Endothelial cell of umbilical vein (primary cell): ENCODE results near the gene MTG1. TPM values are rescaled to one million over a fixed set of nuclear protein-coding genes. Genes with fewer than 3 reads are reported as not detected.

Experiments
- BruUV-seq: library from RNA; stranded (reverse); fragments of 400-500 nt; replicated peaks from 2 replicates; lab custom pipeline; 2021; lab: Mats Ljungman, UMichigan
- CTCF ChIA-PET: fragments of 300-600, 350-600 bp; sonication (Branson Sonifier 250); formaldehyde crosslinking; loops from one replicate; lab custom pipeline; 2021; ENCODE audit warnings: antibody characterized with exemption, inconsistent platforms; lab: Charles Lee
- POLR2A ChIA-PET: fragments of 300-600, 350-600 bp; sonication (Branson Sonifier 250); formaldehyde crosslinking; loops from one replicate; lab custom pipeline; 2021; ENCODE audit warnings: antibody characterized with exemption, inconsistent platforms; lab: Charles Lee
- DNase-seq: peaks from one replicate; pipeline ENCODE4 v3.0.0-alpha.2; 2011; ENCODE audit warnings: low read depth, low spot score
- FAIRE-seq: peaks from 2 replicates; lab custom pipeline; 2011; peaks lifted over from hg19 to GRCh38; lab: Jason Lieb, UNC
- H2AFZ ChIP-seq: 2 replicates; pipeline ENCODE4 v1.6.0; 2012; ENCODE audit warnings: low read depth, low read length, control low read depth, inconsistent platforms
- H3K27ac ChIP-seq: 2 replicates; pipeline ENCODE4 v1.5.1; 2011; ENCODE audit warnings: low read depth, mild to moderate bottlenecking, control low read depth, low read length, moderate library complexity; ENCODE audit not compliant: insufficient read depth
- H3K27me3 ChIP-seq, 2 experiments: 2 replicates each; pipeline versions ENCODE4 v1.6.0 to v1.6.1; 2011; ENCODE audit warnings: low read length in 2 of 2, mixed read lengths in 1 of 2; ENCODE audit not compliant: control insufficient read depth in 2 of 2, insufficient read depth in 2 of 2
- H3K36me3 ChIP-seq, 2 experiments: 2 replicates in 1 of 2; 3 replicates in 1 of 2; pipeline ENCODE4 v1.5.1; 2011; ENCODE audit warnings: low read length in 2 of 2, mild to moderate bottlenecking in 1 of 2, moderate library complexity in 1 of 2; ENCODE audit not compliant: control insufficient read depth in 2 of 2, insufficient read depth in 2 of 2; ENCODE audit errors: extremely low read depth in 1 of 2
- H3K4me1 ChIP-seq: 3 replicates; pipeline ENCODE4 v1.5.1; 2011; ENCODE audit warnings: mild to moderate bottlenecking, low read length; ENCODE audit not compliant: control insufficient read depth, insufficient read depth; ENCODE audit errors: extremely low read depth
- H3K4me2 ChIP-seq: 2 replicates; pipeline ENCODE4 v1.6.1; 2011; ENCODE audit warnings: low read length, control low read depth, mixed read lengths; ENCODE audit not compliant: insufficient read depth
- H3K4me3 ChIP-seq, 3 experiments: fragments of 200-600 bp in 1 of 3; sonication (generic), shearing (Covaris generic) in 1 of 3; replicated peaks in 1 of 3; 2 replicates each; pipeline ENCODE4 v1.5.1; 2011 to 2016; ENCODE audit warnings: control low read depth in 3 of 3, low read length in 3 of 3, mild to moderate bottlenecking in 2 of 3, inconsistent platforms in 1 of 3, low read depth in 1 of 3, moderate library complexity in 1 of 3; ENCODE audit not compliant: insufficient read depth in 1 of 3
- H3K79me2 ChIP-seq: 2 replicates; pipeline ENCODE4 v1.6.0; 2012; ENCODE audit warnings: low read length, inconsistent platforms; ENCODE audit not compliant: control insufficient read depth, insufficient read depth
- H3K9ac ChIP-seq: replicated peaks from 2 replicates; pipeline ENCODE3; 2011; ENCODE audit warnings: low read length, control low read depth; ENCODE audit not compliant: insufficient read depth; ENCODE audit errors: extremely low read depth
- H3K9me1 ChIP-seq: replicated peaks from 3 replicates; pipeline ENCODE4 v1.6.0; 2011; ENCODE audit warnings: mild to moderate bottlenecking, low read length; ENCODE audit not compliant: control insufficient read depth, insufficient read depth; ENCODE audit errors: extremely low read depth
- H3K9me3 ChIP-seq: replicated peaks from 2 replicates; pipeline ENCODE4 v1.5.1; 2012; ENCODE audit warnings: low read length, inconsistent platforms; ENCODE audit not compliant: control insufficient read depth, insufficient read depth
- H4K20me1 ChIP-seq: replicated peaks from 2 replicates; pipeline ENCODE3; 2011; ENCODE audit warnings: mild to moderate bottlenecking, low read length; ENCODE audit not compliant: control insufficient read depth, insufficient read depth; ENCODE audit errors: extremely low read depth
- EZH2 ChIP-seq: IDR thresholded peaks from 2 replicates; pipeline ENCODE4 v1.6.1; 2012; ENCODE audit warnings: borderline replicate concordance, low read depth, mild to moderate bottlenecking, moderate library complexity, low read length, inconsistent platforms; ENCODE audit not compliant: severe bottlenecking
- FOS ChIP-seq: IDR thresholded peaks from 2 replicates; pipeline ENCODE4 v1.6.1; 2011; ENCODE audit warnings: mild to moderate bottlenecking, low read length, moderate library complexity, borderline replicate concordance; ENCODE audit not compliant: insufficient read depth
- GATA2 ChIP-seq: IDR thresholded peaks from 2 replicates; pipeline ENCODE4 v1.7.0; 2011; ENCODE audit warnings: low read depth, mild to moderate bottlenecking, moderate library complexity, mixed read lengths, low read length; ENCODE audit not compliant: insufficient read length, insufficient read depth
- JUN ChIP-seq: IDR thresholded peaks from 2 replicates; pipeline ENCODE4 v1.6.1; 2011; ENCODE audit warnings: borderline replicate concordance, low read depth; ENCODE audit not compliant: insufficient read length, insufficient read depth
- MYC ChIP-seq: IDR thresholded peaks from one replicate; pipeline ENCODE4 v1.6.1; 2011; ENCODE audit warnings: mild to moderate bottlenecking, low read depth, low read length
- POLR2A ChIP-seq: IDR thresholded peaks from 2 replicates; pipeline ENCODE4 v1.6.1; 2012; ENCODE audit warnings: low read depth, mild to moderate bottlenecking, control low read depth, low read length
- POLR2AphosphoS5 ChIP-seq: IDR thresholded peaks from 2 replicates; pipeline ENCODE4 v1.6.1; 2012; ENCODE audit warnings: low read depth, mild to moderate bottlenecking, control low read depth, low read length, moderate library complexity; ENCODE audit not compliant: insufficient read depth
- dilution Hi-C: fragments of 300-500 bp; cut with MboI; formaldehyde crosslinking; loops from one replicate; pipeline ENCODE4 v1.15.0; 2019; ENCODE audit warnings: low sequenced_read_pairs; ENCODE audit not compliant: extremely low pct_ligation_motif_present
- intact Hi-C: fragments of 100-400 bp; cut with micrococcal nuclease; formaldehyde crosslinking; loops from one replicate; pipeline ENCODE4 v1.10.0; 2022
- polyA plus RNA-seq, 4 experiments: library from polyadenylated mRNA; depleted of rRNA in 3 of 4; stranded (reverse) in 3 of 4; unstranded in 1 of 4; fragments of >200 nt; gene quantifications; 2 replicates each; pipeline versions ENCODE4 v1.2.1 to v1.2.3, GENCODE V29; 2011 to 2012; ENCODE audit warnings: missing spikeins in 1 of 4
- total RNA-seq: library from RNA; stranded (reverse); gene quantifications from 2 replicates; pipeline ENCODE4 v1.2.3, GENCODE V29; 2021
- TF ChIP-seq, protein P1 (sequence below): IDR thresholded peaks from 2 replicates; pipeline ENCODE4 v1.6.1; 2011; ENCODE audit not compliant: insufficient read depth, insufficient read length
- TF ChIP-seq, protein P2 (sequence below), 2 donors: IDR thresholded peaks; 1 replicate in 1 of 2; 2 replicates in 1 of 2; pipeline ENCODE4 v1.5.1; 2011; ENCODE audit warnings: low read length in 2 of 2, mild to moderate bottlenecking in 2 of 2, moderate library complexity in 2 of 2, control low read depth in 1 of 2, inconsistent platforms in 1 of 2, low read depth in 1 of 2; ENCODE audit not compliant: insufficient read depth in 1 of 2; ENCODE audit errors: extremely low read depth in 1 of 2

The MTG1 gene
- total and polyA plus RNA-seq, 2 donors (not counting 3 experiments of a cell fraction or from before 2014, with no cell fraction given), result 66.5 to 91.6 TPM

DNA sequence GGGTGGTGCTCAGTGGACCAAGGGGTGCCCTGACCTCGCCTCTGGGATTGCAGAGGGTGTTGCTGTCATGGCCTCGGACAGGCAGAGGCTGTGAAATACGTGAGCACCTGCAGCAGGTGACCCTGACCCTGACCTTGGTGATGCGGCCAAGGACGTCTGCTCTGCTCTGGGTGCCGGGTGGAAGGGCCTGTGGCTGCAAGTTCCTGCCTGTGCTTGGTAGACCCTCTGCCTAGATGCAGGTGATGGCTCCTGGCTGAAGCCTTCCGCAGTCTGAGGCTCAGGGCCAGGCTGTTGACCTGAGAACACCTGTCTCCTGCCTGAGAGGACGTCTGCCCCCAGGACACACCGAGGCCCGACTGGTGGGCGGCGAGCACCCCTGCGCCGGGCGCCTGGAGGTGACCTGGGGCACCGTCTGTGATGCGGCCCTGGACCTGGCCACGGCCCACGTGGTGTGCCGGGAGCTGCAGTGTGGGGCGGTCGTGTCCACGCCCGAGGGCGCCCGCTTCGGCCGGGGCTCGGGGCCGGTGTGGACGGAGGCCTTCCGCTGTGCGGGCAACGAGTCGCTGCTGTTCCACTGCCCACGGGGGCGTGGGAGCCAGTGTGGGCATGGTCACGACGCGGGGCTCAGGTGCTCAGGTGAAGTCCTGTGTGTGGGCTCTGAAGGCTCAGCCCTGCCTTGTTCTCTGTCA, 64.2 kb downstream of the MTG1 start:
- Histone ChIP-seq H3K79me2 (no peaks in the 10 kb centered on the region), H3K36me3 (no peaks in the 10 kb centered on the region), H4K20me1 (no peaks in the 10 kb centered on the region), H2AFZ (no peak overlapping the region), H3K9me1 (no peaks in the 10 kb centered on the region), H3K27ac (no peak overlapping the region), H3K27me3 (no peaks in the 10 kb centered on the region), H3K4me2 (no peak overlapping the region), H3K9ac (no peak overlapping the region), H3K4me1 (no peaks in the 10 kb centered on the region), H3K9me3 (no peaks in the 10 kb centered on the region), H3K4me3 (no peak overlapping the region)
- ChIA-PET CTCF (no interaction called here), POLR2A (no interaction called here)
- dilution Hi-C loops (no loop called here), intact Hi-C loops (no loop called here)
- DNase-seq, result no peak
- TF ChIP-seq GATA2 (no peak), FOS (no peak), MYC (no peak), EZH2 (no peak), POLR2AphosphoS5 (no peak), JUN (no peak), POLR2A (no peak)
- TF ChIP-seq, protein P1, sequence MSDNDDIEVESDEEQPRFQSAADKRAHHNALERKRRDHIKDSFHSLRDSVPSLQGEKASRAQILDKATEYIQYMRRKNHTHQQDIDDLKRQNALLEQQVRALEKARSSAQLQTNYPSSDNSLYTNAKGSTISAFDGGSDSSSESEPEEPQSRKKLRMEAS, result no peak
- TF ChIP-seq, protein P2, sequence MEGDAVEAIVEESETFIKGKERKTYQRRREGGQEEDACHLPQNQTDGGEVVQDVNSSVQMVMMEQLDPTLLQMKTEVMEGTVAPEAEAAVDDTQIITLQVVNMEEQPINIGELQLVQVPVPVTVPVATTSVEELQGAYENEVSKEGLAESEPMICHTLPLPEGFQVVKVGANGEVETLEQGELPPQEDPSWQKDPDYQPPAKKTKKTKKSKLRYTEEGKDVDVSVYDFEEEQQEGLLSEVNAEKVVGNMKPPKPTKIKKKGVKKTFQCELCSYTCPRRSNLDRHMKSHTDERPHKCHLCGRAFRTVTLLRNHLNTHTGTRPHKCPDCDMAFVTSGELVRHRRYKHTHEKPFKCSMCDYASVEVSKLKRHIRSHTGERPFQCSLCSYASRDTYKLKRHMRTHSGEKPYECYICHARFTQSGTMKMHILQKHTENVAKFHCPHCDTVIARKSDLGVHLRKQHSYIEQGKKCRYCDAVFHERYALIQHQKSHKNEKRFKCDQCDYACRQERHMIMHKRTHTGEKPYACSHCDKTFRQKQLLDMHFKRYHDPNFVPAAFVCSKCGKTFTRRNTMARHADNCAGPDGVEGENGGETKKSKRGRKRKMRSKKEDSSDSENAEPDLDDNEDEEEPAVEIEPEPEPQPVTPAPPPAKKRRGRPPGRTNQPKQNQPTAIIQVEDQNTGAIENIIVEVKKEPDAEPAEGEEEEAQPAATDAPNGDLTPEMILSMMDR (IDR thresholded peaks at IDR 0.05; ENCODE audit: extremely low read depth in 1 of 2, insufficient read depth in 1 of 2, low read depth in 1 of 2, low read length in 2 of 2), result no peak
- no TSS peak for BruUV-seq
- FAIRE-seq, result no peak
